Ectodermal cell (in vitro differentiated cells): ENCODE measurements around the gene RAB19.
"Not testable (repeated sequence)": the region's sequence is repeated elsewhere in the genome, so short reads cannot be mapped to it uniquely, and the experiment has no call there.

Experiments used
- H3K27ac ChIP-seq: 2 replicates; pipeline ENCODE4 v1.7.0; 2013; ENCODE audit warnings: mild to moderate bottlenecking, low read depth, low read length; ENCODE audit not compliant: insufficient read depth, poor library complexity, severe bottlenecking
- H3K27me3 ChIP-seq: 2 replicates; pipeline ENCODE4 v1.7.0; 2013; ENCODE audit warnings: mild to moderate bottlenecking, low read length; ENCODE audit not compliant: insufficient read depth, control insufficient read depth, poor library complexity, severe bottlenecking
- H3K36me3 ChIP-seq: one replicate; pipeline ENCODE4 v1.7.0; 2013; ENCODE audit warnings: low read length; ENCODE audit not compliant: control insufficient read depth, insufficient read depth
- H3K4me1 ChIP-seq: one replicate; pipeline ENCODE4 v1.7.0; 2013; ENCODE audit warnings: low read length; ENCODE audit not compliant: control insufficient read depth, insufficient read depth
- H3K4me3 ChIP-seq: 2 replicates; pipeline ENCODE4 v1.7.0; 2013; ENCODE audit warnings: low read depth, low read length, control low read depth; ENCODE audit not compliant: insufficient read depth
- H3K9me3 ChIP-seq: 2 replicates; pipeline ENCODE4 v1.7.0; 2013; ENCODE audit warnings: mild to moderate bottlenecking, low read length, moderate library complexity; ENCODE audit not compliant: control insufficient read depth
- WGBS, 2 experiments: methylation state at CpG; one replicate each; pipeline ENCODE4 v1.1.7; 2013; ENCODE audit warnings: missing lambda C conversion rate in 2 of 2; 5-methylcytosine and 5-hydroxymethylcytosine counted together

RAB19 gene

DNA sequence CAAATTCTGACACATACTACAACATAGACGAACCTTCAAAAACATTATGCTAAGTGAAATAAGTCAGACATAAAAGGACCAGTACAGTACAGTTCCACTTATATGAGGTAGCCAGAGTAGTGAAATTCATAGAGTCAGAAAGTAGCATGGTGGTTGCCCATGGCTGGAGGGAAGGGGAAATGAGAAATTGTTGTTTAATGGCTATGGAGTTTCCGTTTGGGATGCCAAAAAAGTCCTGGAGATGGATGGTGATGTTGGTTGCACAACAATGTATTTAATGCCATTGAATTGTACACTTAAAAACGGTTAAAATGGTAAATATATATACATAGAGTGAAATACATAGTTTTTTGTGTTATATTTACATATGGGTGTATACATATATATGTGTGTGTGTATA is 3.5 kb upstream of the RAB19 start:
- H3K9me3 ChIP-seq, result no peaks in the 10 kb centered on the region
- H3K4me1 ChIP-seq, result peaks cover 5% of the 10 kb centered on the region
- no peaks in the 10 kb centered on the region for H3K27me3 ChIP-seq
- no peaks in the 10 kb centered on the region for H3K36me3 ChIP-seq
- H3K27ac ChIP-seq, result no peak overlapping the region
- 94 to 96% methylated on average over 1 to 2 of the region's 3 CpGs for WGBS, 2 experiments
- no peak overlapping the region for H3K4me3 ChIP-seq

DNA sequence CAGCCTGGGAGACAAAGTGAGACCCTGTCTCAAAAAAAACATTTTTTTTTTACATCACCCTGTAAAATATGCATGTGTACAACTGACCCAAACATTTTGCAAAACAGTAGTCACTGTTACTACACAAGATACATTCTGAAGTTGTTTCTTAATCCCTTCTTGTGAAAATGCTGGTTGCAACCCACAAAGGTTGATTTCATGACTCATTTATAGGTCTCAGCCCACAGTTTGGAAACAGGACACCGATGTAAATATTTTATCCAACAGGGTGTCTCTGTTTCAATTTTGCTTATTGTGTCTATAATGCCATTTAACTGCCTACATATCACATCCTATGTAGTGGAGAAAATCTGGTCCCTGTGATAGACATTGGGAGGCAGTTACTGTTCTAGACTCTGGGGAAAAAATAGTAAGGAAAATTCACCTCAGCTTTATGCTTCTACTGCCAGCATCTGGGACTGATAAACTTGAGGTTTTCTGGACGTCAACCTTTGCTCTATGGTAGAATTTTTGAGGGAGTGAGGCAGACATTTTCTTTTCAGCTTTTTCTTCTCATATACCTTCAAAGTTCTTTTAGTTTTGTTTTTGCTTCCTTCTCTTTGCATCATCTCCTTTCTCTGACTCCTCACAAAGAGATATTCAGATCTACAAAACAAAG is 1.6 kb upstream of the RAB19 start:
- no peaks in the 10 kb centered on the region for H3K9me3 ChIP-seq
- no peaks in the 10 kb centered on the region for H3K36me3 ChIP-seq
- no peak overlapping the region for H3K4me3 ChIP-seq
- WGBS, 2 experiments, result 77 to 85% methylated on average over 2 of the region's 2 CpGs
- no peak overlapping the region for H3K27ac ChIP-seq
- no peaks in the 10 kb centered on the region for H3K27me3 ChIP-seq
- H3K4me1 ChIP-seq, result peaks cover 5% of the 10 kb centered on the region

DNA sequence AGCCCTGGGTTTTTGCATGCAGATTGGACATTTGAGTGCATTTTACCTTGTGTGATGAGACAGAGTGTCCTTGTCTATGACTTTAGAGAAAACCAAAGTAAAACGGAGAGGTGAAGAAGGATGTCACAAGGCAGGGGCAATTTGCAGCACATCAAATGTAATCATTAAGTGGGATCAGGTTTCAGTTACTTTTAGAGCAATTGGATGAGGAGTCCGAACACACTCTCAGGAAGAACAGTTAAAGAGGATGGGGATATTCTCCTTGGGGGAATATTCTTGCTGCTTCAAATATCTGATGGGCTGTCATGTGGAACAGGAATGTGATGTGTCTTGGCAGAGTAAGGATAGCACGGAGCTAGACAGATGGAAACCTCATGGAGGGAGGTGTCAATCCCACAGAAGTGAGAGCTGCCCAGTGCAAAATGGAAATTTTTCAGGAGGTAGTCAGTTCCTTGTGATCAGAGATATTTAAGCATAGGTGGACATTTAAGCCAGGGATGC is 757 bp downstream of the RAB19 start:
- Histone ChIP-seq H3K36me3 (no peaks in the 10 kb centered on the region), H3K27me3 (no peaks in the 10 kb centered on the region), H3K4me3 (peak overlapping the region; percentile 40), H3K9me3 (no peaks in the 10 kb centered on the region), H3K4me1 (peaks cover 5% of the 10 kb centered on the region), H3K27ac (no peak overlapping the region)
- WGBS, 2 experiments, result 79 to 86% methylated on average over 3 of the region's 3 CpGs

DNA sequence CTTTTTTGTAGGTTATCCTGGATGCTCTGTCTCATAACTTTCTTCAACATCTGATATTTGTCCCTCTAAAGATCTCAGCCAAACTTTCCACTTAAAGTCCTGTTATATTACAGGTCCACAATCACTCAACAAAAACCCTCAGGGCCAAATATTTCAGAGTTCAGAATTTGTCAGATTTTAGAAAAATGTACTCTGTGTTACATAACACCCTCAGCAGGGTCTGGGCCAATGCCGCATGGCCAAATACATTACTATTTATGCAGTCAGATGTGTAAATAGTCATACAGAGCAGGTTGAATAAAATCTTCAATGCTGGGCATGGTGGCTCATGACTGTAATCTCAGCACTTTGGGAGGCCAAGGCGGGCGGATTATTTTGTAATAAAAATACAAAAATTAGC is 11.5 kb downstream of the RAB19 start:
- H3K27ac ChIP-seq, result no peak overlapping the region
- no peaks in the 10 kb centered on the region for H3K36me3 ChIP-seq
- 82 to 95% methylated on average over 3 of the region's 3 CpGs for WGBS, 2 experiments
- no peak overlapping the region for H3K4me3 ChIP-seq
- no peaks in the 10 kb centered on the region for H3K27me3 ChIP-seq
- no peaks in the 10 kb centered on the region for H3K4me1 ChIP-seq
- H3K9me3 ChIP-seq, result no peaks in the 10 kb centered on the region

DNA sequence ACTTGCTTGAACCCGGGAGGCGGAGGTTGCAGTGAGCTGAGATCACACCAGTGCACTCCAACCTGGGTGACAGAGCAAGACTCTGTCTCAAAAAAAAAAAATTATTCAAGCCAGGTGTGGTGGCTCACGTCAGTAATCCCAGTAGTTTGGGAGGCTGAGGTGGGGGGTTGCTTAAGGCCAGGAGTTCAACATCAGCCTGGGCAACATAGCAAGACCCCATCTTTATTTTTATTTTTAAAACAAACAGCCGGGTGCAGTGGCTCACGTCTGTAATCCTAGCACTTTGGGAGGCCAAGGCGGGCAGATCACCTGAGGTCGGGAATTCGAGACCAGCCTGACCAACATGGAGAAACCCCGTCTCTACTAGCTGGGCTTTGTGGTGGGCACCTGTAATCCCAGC is 12.0 kb downstream of the RAB19 start:
- H3K36me3 ChIP-seq, H3K4me3 ChIP-seq, H3K9me3 ChIP-seq, H3K27ac ChIP-seq, H3K27me3 ChIP-seq, H3K4me1 ChIP-seq: not testable (repeated sequence)
- 93 to 94% methylated on average over 9 of the region's 9 CpGs for WGBS, 2 experiments

DNA sequence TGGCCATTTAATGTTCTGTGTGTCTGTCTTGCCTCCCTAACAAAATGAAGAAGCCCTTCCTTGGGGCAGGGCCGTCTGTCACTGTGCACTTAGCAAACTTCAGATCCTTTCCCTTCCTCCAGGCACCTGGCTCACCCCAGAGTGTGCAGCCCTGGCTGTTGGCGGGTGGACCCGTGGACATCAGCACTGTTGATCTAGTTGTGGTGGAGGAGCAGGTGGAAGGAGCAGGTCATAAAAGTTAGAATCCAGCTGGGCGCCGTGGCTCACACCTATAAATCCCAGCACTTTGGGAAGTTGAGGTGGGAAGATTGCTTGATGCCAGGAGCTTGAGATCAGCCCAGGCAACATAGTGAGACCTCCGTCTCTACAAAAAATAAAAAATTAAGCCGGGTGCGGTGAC is 12.7 kb downstream of the RAB19 start:
- H3K27me3 ChIP-seq, result no peaks in the 10 kb centered on the region
- no peaks in the 10 kb centered on the region for H3K9me3 ChIP-seq
- no peak overlapping the region for H3K4me3 ChIP-seq
- WGBS, 2 experiments, result 92% methylated on average over 8 of the region's 8 CpGs
- H3K36me3 ChIP-seq, result no peaks in the 10 kb centered on the region
- H3K27ac ChIP-seq, result no peak overlapping the region
- no peaks in the 10 kb centered on the region for H3K4me1 ChIP-seq

DNA sequence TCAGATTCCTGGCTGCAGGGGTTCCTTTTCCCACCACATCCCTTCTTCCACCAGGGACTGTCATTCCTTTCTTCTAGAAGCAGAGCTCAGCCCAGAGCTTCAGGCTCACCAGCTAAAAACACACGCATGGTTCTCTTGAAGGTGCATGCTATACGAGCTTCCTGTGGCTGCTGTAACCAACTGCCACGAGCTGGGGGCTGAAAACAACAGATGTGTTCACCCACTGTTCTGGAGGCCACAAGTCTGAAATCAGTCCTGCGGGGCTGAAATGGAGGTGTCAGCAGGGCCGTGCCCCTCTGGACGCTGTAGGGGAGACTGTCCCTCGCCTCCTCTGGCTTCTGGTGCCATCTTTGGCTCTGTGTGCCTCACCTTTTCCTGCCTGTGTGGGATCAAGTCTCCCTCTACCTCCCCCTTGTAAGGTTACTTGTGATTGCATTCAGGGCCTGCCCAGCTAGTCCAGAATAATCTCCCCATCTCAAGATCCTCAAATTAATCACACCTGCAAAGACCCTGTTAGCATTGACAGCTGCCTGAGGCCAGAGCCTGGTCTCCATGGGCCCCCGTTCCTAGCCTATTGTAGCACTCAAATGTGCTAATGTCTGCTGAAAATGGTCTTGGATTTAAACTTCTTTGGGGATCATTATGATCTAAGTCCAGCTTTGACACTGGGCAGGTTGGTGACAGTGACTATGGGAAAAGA is 13.7 kb downstream of the RAB19 start:
- H3K36me3 ChIP-seq, result no peaks in the 10 kb centered on the region
- no peaks in the 10 kb centered on the region for H3K4me1 ChIP-seq
- WGBS, 2 experiments, result 90 to 92% methylated on average over 8 of the region's 8 CpGs

DNA sequence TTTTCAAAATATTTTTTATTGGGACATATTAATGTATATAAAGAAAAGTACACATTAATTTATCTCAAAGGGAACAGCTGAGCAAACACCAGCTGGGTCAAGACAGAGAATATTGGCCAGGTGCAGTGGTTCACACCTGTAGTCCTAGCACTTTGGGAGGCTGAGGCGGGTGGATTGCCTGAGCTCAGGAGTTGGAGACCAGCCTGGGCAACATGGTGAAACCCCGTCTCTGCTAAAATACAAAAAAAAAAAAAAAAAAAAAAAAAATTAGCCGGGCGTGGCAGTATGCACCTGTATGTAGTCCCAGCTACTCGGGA is 14.3 kb downstream of the RAB19 start:
- H3K27me3 ChIP-seq, H3K4me3 ChIP-seq, H3K4me1 ChIP-seq, H3K27ac ChIP-seq, H3K36me3 ChIP-seq, H3K9me3 ChIP-seq: not testable (repeated sequence)
- WGBS, 2 experiments, result 93 to 96% methylated on average over 4 to 5 of the region's 5 CpGs

More for the DNA sequence above, 13.7 kb downstream of the RAB19 start:
- Histone ChIP-seq H3K9me3 (no peaks in the 10 kb centered on the region), H3K27me3 (no peaks in the 10 kb centered on the region), H3K4me3 (no peak overlapping the region), H3K27ac (no peak overlapping the region)

DNA sequence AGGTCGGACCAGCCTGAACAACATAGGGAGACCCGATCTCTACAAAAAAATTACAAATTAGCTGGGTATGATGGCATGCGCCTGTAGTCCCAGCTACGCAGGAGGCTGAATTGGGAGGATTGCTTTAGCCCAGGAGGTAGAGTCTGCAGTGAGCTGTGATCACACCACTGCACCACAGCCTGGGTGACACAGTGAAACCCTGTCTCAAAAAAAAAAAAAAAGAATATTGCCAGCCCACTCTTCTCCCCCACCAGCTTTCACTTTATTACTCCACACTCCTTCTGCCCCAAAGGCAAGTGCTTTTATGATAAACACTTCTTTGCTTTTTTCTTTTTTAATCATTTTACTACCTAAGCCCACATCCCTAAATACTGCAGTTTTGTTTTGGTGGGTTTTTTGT is 14.8 kb downstream of the RAB19 start:
- Histone ChIP-seq H3K27ac (no peak overlapping the region), H3K36me3 (no peaks in the 10 kb centered on the region), H3K27me3 (no peaks in the 10 kb centered on the region), H3K4me3 (no peak overlapping the region), H3K9me3 (no peaks in the 10 kb centered on the region), H3K4me1 (no peaks in the 10 kb centered on the region)
- 94 to 95% methylated on average over 4 of the region's 4 CpGs for WGBS, 2 experiments

DNA sequence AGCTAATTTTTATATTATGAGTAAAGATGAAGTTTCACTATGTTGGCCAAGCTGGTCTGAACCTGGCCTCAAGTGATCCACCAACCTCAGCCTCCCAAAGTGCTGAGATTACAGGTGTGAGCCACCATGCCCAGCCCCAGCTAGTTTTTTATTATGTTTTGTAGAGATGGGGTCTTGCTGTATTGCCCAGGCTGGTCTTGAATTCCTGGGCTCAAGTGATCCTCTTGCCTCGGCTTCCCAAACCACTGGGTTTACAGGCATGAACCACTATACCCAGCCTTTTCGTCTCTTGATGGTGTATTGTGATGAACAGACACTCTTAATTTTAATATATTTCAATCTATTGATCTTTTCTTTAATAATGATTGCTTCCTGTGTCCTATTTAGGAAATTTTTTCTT is 17.7 kb downstream of the RAB19 start:
- H3K9me3 ChIP-seq, result no peaks in the 10 kb centered on the region
- H3K27me3 ChIP-seq, result no peaks in the 10 kb centered on the region
- no peaks in the 10 kb centered on the region for H3K4me1 ChIP-seq
- H3K4me3 ChIP-seq, result no peak overlapping the region
- WGBS, 2 experiments, result 86 to 92% methylated on average over 1 of the region's 2 CpGs
- no peaks in the 10 kb centered on the region for H3K36me3 ChIP-seq
- H3K27ac ChIP-seq, result no peak overlapping the region
